RWPE1 (cell line): ENCODE data around the gene DOLPP1.
A peak's percentile ranks its signal among the peaks of the same experiment; 100 is the strongest.
"Not testable (repeated sequence)": the region's sequence is repeated elsewhere in the genome, so short reads cannot be mapped to it uniquely, and the experiment has no call there.

ENCODE experiments used
- CTCF ChIA-PET: fragments of 350-600 bp; sonication (Branson Sonifier 250); formaldehyde crosslinking; extraction: SDS; loops from one replicate; lab custom pipeline; 2021; lab: Yijun Ruan, JAX
- POLR2A ChIA-PET: fragments of 400-600 bp; formaldehyde crosslinking; extraction: SDS; loops from one replicate; lab custom pipeline; 2020; ENCODE audit warnings: antibody characterized with exemption; ENCODE audit not compliant: low non-redundant PET; lab: Yijun Ruan, JAX
- DNase-seq: peaks from one replicate; pipeline ENCODE4 v3.0.0; 2012; ENCODE audit warnings: low spot score
- H3K27ac ChIP-seq: fragments of 450-650 bp; 2 replicates; pipeline ENCODE4 v1.5.1; 2017
- TF ChIP-seq, protein P1 (sequence below): fragments of 450-650 bp; conservative IDR thresholded peaks from 2 replicates; pipeline ENCODE4 v1.5.1; 2017; ENCODE audit warnings: low read depth, mild to moderate bottlenecking

DOLPP1 gene, protein sequence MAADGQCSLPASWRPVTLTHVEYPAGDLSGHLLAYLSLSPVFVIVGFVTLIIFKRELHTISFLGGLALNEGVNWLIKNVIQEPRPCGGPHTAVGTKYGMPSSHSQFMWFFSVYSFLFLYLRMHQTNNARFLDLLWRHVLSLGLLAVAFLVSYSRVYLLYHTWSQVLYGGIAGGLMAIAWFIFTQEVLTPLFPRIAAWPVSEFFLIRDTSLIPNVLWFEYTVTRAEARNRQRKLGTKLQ

DNA sequence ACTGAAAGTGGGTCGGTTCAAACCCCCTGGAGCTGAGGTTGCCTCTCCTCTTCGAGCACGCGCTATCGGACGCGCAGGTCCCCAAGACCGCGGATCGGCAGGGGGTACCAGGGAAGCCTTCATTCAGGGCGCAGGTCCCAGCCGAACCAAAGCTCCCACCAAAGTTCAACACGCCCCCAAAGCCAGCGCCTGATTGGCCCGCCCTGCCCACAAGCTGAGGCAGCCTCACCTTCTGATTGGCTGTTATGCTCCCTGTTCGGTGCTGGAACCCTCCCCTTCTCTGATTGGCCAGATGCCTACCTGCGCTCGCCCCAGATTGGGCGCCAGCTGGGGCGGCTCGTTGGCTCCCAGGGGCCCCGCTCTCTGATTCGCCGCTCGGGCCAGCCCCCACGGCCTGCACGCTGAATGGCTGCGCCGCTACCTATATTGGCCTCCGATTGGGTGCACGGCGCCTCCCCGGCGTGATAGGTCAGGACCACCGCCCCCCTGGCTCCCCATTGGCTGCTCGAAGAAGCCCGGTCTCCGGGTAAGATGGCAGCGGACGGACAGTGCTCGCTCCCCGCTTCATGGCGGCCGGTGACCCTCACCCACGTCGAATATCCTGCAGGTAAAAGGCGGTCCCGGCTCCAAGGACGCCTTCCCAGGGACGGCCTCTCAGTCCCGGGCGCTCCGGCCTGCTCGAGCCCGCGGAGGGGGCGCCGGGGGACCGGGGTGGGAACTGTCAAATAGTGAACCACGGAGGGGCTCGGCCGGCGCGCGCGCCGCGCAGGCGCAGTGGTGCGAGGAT is at the start of gene DOLPP1:
Gene DOLPP1 (plus strand): TSS at position 511 of the 787 bp plus-strand sequence. CDS start 21 bp downstream, at position 532.
- TF ChIP-seq, protein P1, sequence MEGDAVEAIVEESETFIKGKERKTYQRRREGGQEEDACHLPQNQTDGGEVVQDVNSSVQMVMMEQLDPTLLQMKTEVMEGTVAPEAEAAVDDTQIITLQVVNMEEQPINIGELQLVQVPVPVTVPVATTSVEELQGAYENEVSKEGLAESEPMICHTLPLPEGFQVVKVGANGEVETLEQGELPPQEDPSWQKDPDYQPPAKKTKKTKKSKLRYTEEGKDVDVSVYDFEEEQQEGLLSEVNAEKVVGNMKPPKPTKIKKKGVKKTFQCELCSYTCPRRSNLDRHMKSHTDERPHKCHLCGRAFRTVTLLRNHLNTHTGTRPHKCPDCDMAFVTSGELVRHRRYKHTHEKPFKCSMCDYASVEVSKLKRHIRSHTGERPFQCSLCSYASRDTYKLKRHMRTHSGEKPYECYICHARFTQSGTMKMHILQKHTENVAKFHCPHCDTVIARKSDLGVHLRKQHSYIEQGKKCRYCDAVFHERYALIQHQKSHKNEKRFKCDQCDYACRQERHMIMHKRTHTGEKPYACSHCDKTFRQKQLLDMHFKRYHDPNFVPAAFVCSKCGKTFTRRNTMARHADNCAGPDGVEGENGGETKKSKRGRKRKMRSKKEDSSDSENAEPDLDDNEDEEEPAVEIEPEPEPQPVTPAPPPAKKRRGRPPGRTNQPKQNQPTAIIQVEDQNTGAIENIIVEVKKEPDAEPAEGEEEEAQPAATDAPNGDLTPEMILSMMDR = no peak
- peak within 1 kb of the TSS; percentile 78 for H3K27ac ChIP-seq
- POLR2A ChIA-PET = interaction anchor here (0.6 to 1.6 kb wide), 6 partner anchors 11 to 22 kb away, joined by 3 to 7 read pairs (median 3); no protein-coding TSS in a partner anchor
- peak; percentile 100 for DNase-seq
- CTCF ChIA-PET = interaction anchor here (0.7 to 0.9 kb wide), 3 partner anchors 65 to 544 kb away, joined by 3 read pairs; no protein-coding TSS in a partner anchor

DNA sequence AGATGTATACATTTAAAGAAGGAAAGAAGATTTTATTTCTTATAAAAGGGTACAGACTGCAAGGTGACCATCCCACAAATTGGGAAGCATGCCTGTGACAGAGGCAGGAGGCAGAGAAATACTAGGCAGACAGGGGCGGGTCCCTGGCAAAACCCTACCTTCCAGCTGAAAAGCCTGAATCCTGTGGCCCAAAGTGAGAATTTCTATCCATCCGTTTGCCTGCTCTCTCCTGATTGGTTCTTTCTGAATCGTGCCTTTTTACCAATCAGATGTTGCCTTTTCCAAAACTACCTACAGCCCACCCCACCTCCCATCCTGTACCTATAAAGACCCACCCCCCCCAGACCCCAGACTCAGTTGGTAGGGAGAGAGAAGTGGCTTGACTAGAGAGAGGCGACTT is 49.4 kb upstream of the DOLPP1 start:
- DNase-seq = no peak
- POLR2A ChIA-PET = no interaction called here
- 0 out of 2 replicates have a peak overlapping the region, but pooled peaks have one; percentile 5 for H3K27ac ChIP-seq
- CTCF ChIA-PET = no interaction called here
- TF ChIP-seq, protein P1 = no peak

DNA sequence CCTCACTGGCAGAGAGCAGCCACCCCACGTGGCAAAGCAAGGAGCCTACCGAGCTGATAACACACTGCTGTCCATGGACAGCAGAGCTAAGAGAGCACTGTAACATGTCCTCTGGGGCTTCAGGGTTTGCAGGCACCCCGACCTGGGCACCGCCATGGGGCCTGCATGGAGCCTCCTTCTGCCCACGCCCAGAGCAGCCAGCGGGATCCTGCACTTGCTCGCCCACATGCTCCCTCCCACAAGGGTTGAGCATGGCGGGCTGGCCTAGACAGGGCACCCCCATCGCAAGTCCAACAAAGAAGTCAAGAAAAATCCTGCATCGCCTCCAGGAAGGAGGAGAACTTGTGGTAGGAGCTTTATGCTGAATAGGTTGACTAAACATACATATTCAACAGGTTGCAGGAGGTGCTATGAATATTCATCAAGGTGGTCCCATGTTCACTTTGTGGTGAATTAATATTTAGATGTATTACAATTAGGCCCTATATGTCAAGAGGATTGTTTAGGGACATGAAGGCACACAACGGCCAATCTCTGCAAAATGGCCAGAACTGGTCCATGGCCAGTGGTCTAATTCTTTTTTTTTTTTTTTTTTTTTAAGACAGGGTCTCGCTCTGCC is 48.3 kb upstream of the DOLPP1 start:
- ChIA-PET POLR2A (no interaction called here), CTCF (interaction anchor here (0.6 to 0.9 kb wide), 2 partner anchors 40 to 188 kb away, joined by 3 to 4 read pairs; no protein-coding TSS in a partner anchor)
- TF ChIP-seq, protein P1 = no peak
- DNase-seq = no peak
- no peak overlapping the region; the same call in 1 of the 2 replicates for H3K27ac ChIP-seq

DNA sequence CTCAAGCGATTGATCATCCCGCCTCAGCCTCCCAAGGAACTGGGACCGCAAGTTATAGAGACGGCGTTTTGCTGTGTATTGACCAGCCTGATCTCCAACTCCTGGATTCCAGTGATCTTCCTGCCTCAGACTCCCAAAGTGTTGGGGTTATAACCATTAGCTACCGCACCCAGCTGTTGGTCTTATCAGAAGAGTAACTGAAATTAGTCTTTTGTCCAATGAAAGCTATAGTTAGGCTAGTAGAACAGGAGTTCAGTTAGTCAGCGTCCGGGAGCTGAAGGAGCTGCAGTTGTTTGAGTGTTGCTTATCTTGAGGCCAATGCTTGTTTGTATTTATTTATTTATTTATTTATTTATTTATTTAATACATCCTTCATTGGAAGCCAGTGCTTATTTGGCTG is 47.7 kb upstream of the DOLPP1 start:
- DNase-seq = no peak
- ChIA-PET CTCF (interaction anchor here (0.6 to 0.9 kb wide), 3 partner anchors 15 to 188 kb away, joined by 3 to 4 read pairs (median 3); no protein-coding TSS in a partner anchor), POLR2A (no interaction called here)

DNA sequence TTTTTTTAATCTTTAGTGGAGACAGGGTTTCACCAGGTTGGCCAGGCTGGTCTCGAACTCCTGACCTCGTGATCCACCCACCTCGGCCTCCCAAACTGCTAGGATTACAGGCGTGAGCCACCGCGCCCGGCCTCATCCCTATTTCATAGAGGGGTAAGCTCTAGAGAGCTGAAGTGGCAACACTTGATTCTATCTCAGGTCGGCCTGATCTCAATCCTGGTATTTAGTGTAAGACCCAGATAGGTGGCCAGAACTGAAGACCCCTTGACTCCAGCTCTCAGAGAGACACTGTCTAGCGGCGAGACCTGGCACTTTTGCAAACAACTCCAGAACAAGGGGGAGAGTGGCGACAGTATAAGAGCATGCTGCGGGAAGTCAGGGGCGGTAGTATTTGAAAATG is 45.1 kb upstream of the DOLPP1 start:
- peak overlapping the region; percentile 78 for H3K27ac ChIP-seq
- POLR2A ChIA-PET = interaction anchor here (0.6 to 1.3 kb wide), 3 partner anchors 22 to 67 kb away, joined by 3 to 5 read pairs (median 4); no protein-coding TSS in a partner anchor
- DNase-seq = not testable (repeated sequence)
- CTCF ChIA-PET = interaction anchor here (0.6 to 1.0 kb wide), 2 partner anchors 38 to 58 kb away, joined by 3 read pairs; no protein-coding TSS in a partner anchor

More for the DNA sequence above, 47.7 kb upstream of the DOLPP1 start:
- no peak overlapping the region for H3K27ac ChIP-seq
- TF ChIP-seq, protein P1 = no peak

DNA sequence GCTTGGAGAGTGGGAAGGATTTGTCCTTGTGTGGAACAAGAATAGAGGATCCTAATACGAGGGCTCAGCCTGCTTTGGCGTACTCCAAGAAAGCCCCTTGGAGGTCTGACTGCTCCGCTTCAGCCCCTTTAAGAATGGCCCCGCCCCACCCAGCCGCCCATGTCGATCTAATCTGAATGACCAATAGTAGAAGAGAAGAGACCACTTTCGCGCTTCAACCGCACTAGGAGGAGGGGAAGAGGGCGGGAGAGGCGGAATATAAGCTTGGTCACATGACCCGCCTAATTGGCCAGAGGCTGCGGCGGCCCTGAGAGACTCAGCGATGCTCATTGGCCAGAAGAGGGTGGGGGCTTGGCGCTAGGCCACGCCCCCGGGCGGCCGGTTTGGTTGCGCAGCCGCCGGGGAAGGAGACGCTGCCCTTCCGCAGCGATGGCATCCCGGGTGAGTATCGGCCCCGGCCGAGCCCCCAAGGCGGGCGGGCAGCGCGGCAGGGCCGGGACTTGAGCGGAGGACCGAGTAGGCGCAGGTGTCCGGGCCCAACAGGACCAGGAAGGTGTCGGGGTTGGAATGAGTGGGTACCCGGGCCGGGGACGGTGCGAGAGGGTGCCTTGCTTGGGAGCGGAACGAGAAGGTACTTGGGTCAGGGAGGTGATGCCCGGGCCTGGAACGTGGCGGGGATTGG is 44.5 kb upstream of the DOLPP1 start, which contains the start of gene MIGA2:
Gene MIGA2 (plus strand): TSS at position 386 of the 682 bp plus-strand sequence. CDS start 3,969 bp downstream, outside the sequence.
- peak within 1 kb of the TSS; percentile 78 for H3K27ac ChIP-seq
- DNase-seq = peak; percentile 100
- CTCF ChIA-PET = interaction anchor here (0.6 to 1.0 kb wide), 2 partner anchors 39 to 81 kb away, joined by 3 to 4 read pairs; no protein-coding TSS in a partner anchor
- TF ChIP-seq, protein P1 = no peak
- POLR2A ChIA-PET = interaction anchor here (0.6 to 1.3 kb wide), 4 partner anchors 22 to 277 kb away, joined by 3 to 7 read pairs (median 4); no protein-coding TSS in a partner anchor
